Kidney epithelial cell (primary cell): ENCODE results near the gene FGF23. TPM values are rescaled to one million over a fixed set of nuclear protein-coding genes. Genes with fewer than 3 reads are reported as not detected.

ENCODE experiments used
- DNase-seq: peaks from one replicate; pipeline ENCODE4 v3.0.0-alpha.2; 2010; ENCODE audit warnings: low read depth
- H3K27me3 ChIP-seq: 2 replicates; pipeline ENCODE4 v1.6.0; 2011; ENCODE audit warnings: low read length; ENCODE audit not compliant: control insufficient read depth, insufficient read depth
- H3K36me3 ChIP-seq: 2 replicates; pipeline ENCODE4 v1.5.1; 2011; ENCODE audit warnings: low read length; ENCODE audit not compliant: control insufficient read depth, insufficient read depth
- H3K4me3 ChIP-seq: 2 replicates; pipeline ENCODE4 v1.5.1; 2011; ENCODE audit warnings: low read depth, mild to moderate bottlenecking, control low read depth, low read length
- CTCF ChIP-seq: IDR thresholded peaks from 2 replicates; pipeline ENCODE4 v1.5.1; 2011; ENCODE audit warnings: mild to moderate bottlenecking, moderate library complexity, low read length, control low read depth, inconsistent platforms; ENCODE audit not compliant: insufficient read depth, poor library complexity, severe bottlenecking
- total RNA-seq: library from RNA; depleted of rRNA; stranded (reverse); fragments of >200 nt; gene quantifications from 2 replicates; pipeline ENCODE4 v1.2.3, GENCODE V29; 2015

The FGF23 gene
- total RNA-seq: not detected in 2 replicates

- peaks cover 5% of the 10 kb centered on the region for H3K27me3 ChIP-seq
- TF ChIP-seq CTCF: no peak
- no peak for DNase-seq
- no peak within 1 kb of the TSS for H3K4me3 ChIP-seq
- H3K36me3 ChIP-seq: no peaks in the 10 kb centered on the region
Measured at GRCh38 chr12:4379405-4379804, at the start of gene FGF23. Gene FGF23, minus strand, starts transcription at chr12:4379712. Its CDS starts 130 bp downstream, at chr12:4379582.

- no peak overlapping the region for H3K4me3 ChIP-seq
- TF ChIP-seq CTCF: no peak
- no peaks in the 10 kb centered on the region for H3K27me3 ChIP-seq
- H3K36me3 ChIP-seq: no peaks in the 10 kb centered on the region
- DNase-seq: no peak
Measured at GRCh38 chr12:4424422-4424821, 44.9 kb upstream of the FGF23 start.

GRCh38 chr12:4423528-4424195 lies 44.1 kb upstream of the FGF23 start:
- no peak for DNase-seq
- H3K36me3 ChIP-seq: no peaks in the 10 kb centered on the region
- no peak overlapping the region for H3K4me3 ChIP-seq
- TF ChIP-seq CTCF: no peak
- no peaks in the 10 kb centered on the region for H3K27me3 ChIP-seq

- DNase-seq: no peak
- no peaks in the 10 kb centered on the region for H3K36me3 ChIP-seq
- no peak overlapping the region for H3K4me3 ChIP-seq
- TF ChIP-seq CTCF: no peak
- H3K27me3 ChIP-seq: no peaks in the 10 kb centered on the region
Measured at GRCh38 chr12:4422985-4423384, 43.5 kb upstream of the FGF23 start.

GRCh38 chr12:4421590-4422031 lies 42.1 kb upstream of the FGF23 start:
- Histone ChIP-seq H3K27me3 (peaks cover 5% of the 10 kb centered on the region), H3K4me3 (no peak overlapping the region), H3K36me3 (no peaks in the 10 kb centered on the region)
- no peak for DNase-seq
- TF ChIP-seq CTCF: peak; percentile 57

GRCh38 chr12:4420138-4420670 lies 40.7 kb upstream of the FGF23 start:
- Histone ChIP-seq H3K4me3 (no peak overlapping the region), H3K27me3 (peaks cover 5% of the 10 kb centered on the region), H3K36me3 (no peaks in the 10 kb centered on the region)
- no peak for DNase-seq
- no peak for TF ChIP-seq CTCF
